ENCODE measurements around the gene BUB1. TPM values are rescaled to one million over a fixed set of nuclear protein-coding genes. Genes with fewer than 3 reads are reported as not detected.
"Not testable (repeated sequence)": the region's sequence is repeated elsewhere in the genome, so short reads cannot be mapped to it uniquely, and the experiment has no call there.

BUB1 gene
- total and polyA plus RNA-seq, 7 donors = 0.06 to 0.69 (median 0.17) TPM

DNA sequence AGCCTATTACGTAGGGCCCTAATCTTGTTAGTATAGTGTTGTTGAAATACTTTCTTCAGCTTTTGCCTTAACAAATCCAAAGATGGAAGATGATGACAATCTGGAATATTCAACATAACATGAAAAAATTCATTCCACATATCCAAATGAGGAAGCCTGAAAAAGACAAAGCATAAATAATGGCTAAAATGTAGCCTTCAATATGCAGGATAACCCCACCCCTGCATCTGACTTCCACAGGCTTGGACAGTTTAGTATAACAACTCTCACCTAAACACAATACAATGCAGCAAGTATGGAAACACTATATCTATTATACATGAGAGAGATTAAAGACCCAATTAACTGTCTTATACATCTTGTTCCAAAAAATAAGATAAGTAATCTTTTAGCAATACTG lies 39.9 kb downstream of the BUB1 start:
- no peaks in the 10 kb centered on the region for H3K27me3 ChIP-seq (ENCODE audit: insufficient read depth in 3 of 3, low read length in 2 of 3)
- TF ChIP-seq, protein P1, sequence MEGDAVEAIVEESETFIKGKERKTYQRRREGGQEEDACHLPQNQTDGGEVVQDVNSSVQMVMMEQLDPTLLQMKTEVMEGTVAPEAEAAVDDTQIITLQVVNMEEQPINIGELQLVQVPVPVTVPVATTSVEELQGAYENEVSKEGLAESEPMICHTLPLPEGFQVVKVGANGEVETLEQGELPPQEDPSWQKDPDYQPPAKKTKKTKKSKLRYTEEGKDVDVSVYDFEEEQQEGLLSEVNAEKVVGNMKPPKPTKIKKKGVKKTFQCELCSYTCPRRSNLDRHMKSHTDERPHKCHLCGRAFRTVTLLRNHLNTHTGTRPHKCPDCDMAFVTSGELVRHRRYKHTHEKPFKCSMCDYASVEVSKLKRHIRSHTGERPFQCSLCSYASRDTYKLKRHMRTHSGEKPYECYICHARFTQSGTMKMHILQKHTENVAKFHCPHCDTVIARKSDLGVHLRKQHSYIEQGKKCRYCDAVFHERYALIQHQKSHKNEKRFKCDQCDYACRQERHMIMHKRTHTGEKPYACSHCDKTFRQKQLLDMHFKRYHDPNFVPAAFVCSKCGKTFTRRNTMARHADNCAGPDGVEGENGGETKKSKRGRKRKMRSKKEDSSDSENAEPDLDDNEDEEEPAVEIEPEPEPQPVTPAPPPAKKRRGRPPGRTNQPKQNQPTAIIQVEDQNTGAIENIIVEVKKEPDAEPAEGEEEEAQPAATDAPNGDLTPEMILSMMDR (IDR thresholded peaks at IDR 0.05) = no peak
- no peaks in the 10 kb centered on the region for H3K4me1 ChIP-seq
- WGBS, 3 donors = 98 to 99% (median 98%) methylated on average over 1 of the region's 1 CpG
- no peak overlapping the region for H3K27ac ChIP-seq
- intact Hi-C loops (cut with DNase I) = no loop called here
- no peaks in the 10 kb centered on the region for H3K36me3 ChIP-seq (ENCODE audit: insufficient read depth in 1 of 2, low read depth in 1 of 2)
- H3K9me3 ChIP-seq = no peaks in the 10 kb centered on the region
- ATAC-seq (no peak), DNase-seq (no peak)
- no peak overlapping the region for H3K4me3 ChIP-seq

DNA sequence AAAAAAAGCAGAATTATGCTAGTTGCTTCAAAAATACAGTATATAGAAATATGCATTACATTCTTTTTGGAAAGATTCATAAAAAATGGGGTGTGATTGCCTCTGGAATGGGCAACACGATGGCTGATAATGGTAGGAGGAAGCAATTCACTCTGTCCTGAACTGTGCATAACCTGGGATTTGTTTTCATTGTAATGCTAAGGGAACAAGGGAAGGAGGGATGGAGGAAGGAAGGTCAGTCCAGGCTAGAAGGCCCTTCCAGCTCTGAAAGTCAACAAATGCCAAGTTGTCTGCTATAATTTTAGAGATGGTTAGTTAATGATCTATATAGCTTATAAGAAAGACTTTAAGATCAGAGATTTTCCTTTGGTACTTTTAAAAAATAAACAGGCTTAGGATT lies 40.8 kb downstream of the BUB1 start:
- intact Hi-C loops (cut with DNase I) = no loop called here
- no peak for ATAC-seq
- no peaks in the 10 kb centered on the region for H3K27me3 ChIP-seq (ENCODE audit: insufficient read depth in 3 of 3, low read length in 2 of 3)
- no peaks in the 10 kb centered on the region for H3K9me3 ChIP-seq
- H3K36me3 ChIP-seq (ENCODE audit: insufficient read depth in 1 of 2, low read depth in 1 of 2) = no peaks in the 10 kb centered on the region
- no peak for DNase-seq
- H3K27ac ChIP-seq = no peak overlapping the region
- WGBS, 3 donors = 76 to 88% (median 78%) methylated on average over 1 of the region's 1 CpG
- H3K4me3 ChIP-seq = no peak overlapping the region
- TF ChIP-seq, protein P1 (IDR thresholded peaks at IDR 0.05) = no peak
- no peaks in the 10 kb centered on the region for H3K4me1 ChIP-seq

DNA sequence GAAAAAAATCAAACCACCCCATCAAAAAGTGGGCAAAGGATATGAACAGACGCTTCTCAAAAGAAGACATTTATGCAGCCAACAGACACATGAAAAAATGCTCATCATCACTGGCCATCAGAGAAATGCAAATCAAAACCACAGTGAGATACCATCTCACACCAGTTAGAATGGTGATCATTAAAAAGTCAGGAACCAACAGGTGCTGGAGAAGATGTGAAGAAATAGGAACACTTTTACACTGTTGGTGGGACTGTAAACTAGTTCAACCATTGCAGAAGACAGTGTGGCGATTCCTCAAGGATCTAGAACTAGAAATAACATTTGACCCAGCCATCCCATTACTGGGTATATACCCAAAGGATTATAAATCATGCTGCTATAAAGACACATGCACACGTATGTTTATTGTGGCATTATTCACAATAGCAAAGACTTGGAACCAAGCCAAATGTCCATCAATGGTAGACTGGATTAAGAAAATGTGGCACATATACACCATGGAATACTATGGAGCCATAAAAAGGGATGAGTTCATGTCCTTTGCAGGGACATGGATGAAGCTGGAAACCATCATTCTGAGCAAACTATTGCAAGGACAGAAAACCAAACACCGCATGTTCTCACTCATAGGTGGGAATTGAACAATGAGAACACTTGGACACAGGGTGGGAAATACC lies 41.8 kb downstream of the BUB1 start:
- H3K27me3 ChIP-seq (ENCODE audit: insufficient read depth in 3 of 3, low read length in 2 of 3); H3K9me3 ChIP-seq; H3K4me1 ChIP-seq; H3K27ac ChIP-seq; H3K36me3 ChIP-seq (ENCODE audit: insufficient read depth in 1 of 2, low read depth in 1 of 2); H3K4me3 ChIP-seq; ATAC-seq; intact Hi-C loops (cut with DNase I); DNase-seq: not testable (repeated sequence)
- WGBS, 3 donors = 95 to 100% (median 96%) methylated on average over 2 to 3 of the region's 4 CpGs

DNA sequence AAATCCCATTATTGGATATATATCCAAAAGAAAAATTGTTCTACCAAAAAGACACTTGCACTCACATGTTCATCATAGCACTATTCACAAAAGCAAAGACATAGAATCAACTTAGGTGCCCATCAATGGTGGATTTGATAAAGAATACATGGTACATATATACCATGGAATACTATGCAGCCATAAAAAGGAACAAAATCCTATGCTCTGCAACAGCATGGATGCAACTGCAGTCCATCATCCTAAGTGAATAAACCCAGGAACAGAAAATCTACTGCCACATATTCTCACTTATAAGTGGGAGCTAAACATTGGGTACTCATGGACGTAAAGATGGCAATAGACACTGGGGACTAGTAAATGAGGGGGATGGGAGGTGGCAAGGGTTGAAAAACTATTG lies 50.5 kb downstream of the BUB1 start:
- H3K27ac ChIP-seq; H3K9me3 ChIP-seq; H3K4me3 ChIP-seq; intact Hi-C loops (cut with DNase I); H3K36me3 ChIP-seq (ENCODE audit: insufficient read depth in 1 of 2, low read depth in 1 of 2); ATAC-seq; H3K27me3 ChIP-seq (ENCODE audit: insufficient read depth in 3 of 3, low read length in 2 of 3); H3K4me1 ChIP-seq; DNase-seq: not testable (repeated sequence)
- 95 to 98% (median 97%) methylated on average over 1 of the region's 1 CpG for WGBS, 3 donors

DNA sequence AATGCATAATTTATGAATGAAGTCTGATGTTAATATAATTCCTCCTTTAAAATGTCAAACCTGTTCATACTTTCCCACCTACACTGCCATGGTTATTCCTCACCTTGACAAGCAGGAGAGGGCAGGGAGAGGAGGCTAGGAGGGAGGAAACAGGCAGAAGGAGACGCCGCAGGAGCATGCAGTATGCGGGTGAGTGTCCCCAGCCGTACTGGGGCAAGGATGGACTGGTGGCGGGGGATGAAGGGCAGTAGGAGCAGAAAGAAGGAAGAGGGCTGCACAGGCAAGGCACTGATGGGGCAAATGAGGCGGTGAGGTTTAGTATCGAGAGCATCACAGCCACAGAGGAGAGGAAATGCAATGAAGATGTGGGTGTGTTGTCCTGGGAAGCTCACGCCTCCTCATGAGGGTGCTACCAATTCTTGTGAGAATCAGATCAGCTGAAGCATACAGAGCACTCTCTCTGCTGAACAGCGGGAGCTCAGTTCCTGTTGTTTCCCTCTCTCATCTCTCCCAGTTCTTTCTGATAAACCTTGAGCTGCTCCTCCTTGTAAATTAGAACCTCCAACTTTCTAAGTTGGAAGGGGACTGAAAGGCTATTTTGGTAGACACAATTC lies 58.4 kb downstream of the BUB1 start:
- intact Hi-C loops (cut with DNase I); H3K27me3 ChIP-seq (ENCODE audit: insufficient read depth in 3 of 3, low read length in 2 of 3); H3K4me1 ChIP-seq; H3K9me3 ChIP-seq; H3K36me3 ChIP-seq (ENCODE audit: insufficient read depth in 1 of 2, low read depth in 1 of 2); ATAC-seq; H3K27ac ChIP-seq; DNase-seq; H3K4me3 ChIP-seq: not testable (repeated sequence)
- 63 to 75% (median 67%) methylated on average over 1 of the region's 9 CpGs for WGBS, 3 donors

DNA sequence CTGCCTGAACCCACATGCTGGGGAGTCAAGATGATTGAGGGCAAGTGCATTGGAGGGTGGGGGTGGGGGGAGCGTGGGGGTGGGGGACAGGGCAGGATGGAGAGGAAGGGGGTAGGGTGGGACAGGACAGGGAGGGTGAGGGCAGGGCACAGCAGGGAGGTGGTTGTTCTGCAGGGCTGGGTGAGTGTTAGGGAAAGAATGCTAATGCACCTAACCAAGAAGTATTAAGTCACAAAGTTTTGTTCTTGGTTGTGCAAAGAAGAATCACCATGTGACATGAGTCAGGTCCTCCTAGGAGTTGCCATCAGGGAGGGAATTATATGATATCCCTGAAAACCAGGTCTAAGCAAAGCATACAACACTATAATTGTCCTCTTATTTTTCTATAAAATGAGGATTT lies 63.9 kb downstream of the BUB1 start:
- H3K27me3 ChIP-seq (ENCODE audit: insufficient read depth in 3 of 3, low read length in 2 of 3); H3K9me3 ChIP-seq; H3K4me3 ChIP-seq; intact Hi-C loops (cut with DNase I); H3K4me1 ChIP-seq; H3K27ac ChIP-seq; DNase-seq; ATAC-seq; H3K36me3 ChIP-seq (ENCODE audit: insufficient read depth in 1 of 2, low read depth in 1 of 2): not testable (repeated sequence)
- no CpG with 5 or more reads among the region's 1 CpG for WGBS, 3 donors

DNA sequence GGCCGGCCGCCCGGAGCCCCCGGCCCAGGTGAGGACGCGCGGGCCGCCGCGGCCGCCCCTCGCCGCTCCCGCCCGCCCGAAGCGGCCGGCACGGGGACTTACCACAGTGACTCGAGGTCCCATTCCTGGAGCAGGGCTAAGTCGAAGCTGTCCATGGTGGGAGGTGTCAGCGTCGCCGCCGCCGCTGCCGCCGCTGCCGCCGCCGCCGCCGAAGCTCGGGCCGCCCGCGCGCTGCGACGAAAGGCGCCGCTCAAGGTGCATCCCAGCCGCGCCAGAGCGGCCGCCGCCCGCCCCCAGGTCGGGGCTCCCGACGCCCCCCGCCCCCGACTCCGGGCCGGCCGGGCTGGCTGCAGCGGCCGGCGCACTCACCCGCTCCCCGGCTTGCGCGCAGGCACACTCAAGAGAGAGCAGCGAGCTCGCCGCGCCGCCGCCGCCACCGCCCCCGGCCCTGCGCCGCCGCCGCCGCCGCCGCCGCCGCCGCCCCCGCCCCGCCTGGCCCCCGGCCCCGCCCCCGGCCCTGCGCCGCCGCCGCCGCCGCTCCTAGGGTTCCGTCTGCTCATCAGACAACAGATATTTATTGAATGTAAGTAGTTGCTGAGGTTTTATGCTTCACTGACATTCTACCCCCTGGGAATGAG lies 67.1 kb downstream of the BUB1 start:
- not testable (repeated sequence) for H3K36me3 ChIP-seq (ENCODE audit: insufficient read depth in 1 of 2, low read depth in 1 of 2); DNase-seq

DNA sequence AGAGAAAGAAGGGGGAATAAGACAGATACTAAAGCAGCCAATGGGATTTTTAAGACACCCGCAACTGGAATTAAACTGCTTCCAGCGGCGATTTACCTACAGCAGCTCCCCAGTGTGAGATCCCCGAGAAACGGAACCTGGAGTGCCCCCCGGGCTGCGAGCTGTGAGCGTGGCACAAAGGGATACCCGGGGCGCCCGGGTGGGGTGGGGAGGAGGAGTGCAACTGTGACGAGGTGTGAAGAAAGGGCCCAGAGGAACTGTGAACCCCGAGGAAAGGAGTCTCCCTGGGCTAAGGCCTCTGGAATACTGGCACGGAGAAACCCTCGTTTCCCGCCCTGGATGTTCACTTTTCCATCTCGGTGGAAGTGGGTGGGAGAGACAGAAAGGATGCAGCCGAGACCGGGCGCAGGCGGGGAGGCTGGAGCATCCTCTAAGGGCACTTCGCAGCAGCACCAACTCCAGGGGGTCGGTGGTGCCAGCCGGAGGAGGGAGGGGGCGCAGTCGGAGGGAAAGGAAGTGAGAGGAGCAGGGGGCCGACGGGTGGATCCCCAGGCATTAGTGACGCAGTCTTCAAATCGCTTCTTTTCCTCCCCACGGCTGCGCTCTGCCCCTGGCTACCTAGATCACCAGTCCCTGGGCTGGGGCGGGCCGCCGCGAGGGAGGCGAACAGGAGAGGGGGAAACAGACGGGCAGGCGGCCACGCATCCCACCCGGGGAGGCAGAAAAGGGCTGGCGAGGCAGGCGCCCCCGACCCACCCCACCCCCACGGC lies 67.8 kb downstream of the BUB1 start:
- DNase-seq; intact Hi-C loops (cut with DNase I); H3K4me3 ChIP-seq; H3K27me3 ChIP-seq (ENCODE audit: insufficient read depth in 3 of 3, low read length in 2 of 3); H3K27ac ChIP-seq; H3K4me1 ChIP-seq; H3K9me3 ChIP-seq; H3K36me3 ChIP-seq (ENCODE audit: insufficient read depth in 1 of 2, low read depth in 1 of 2): not testable (repeated sequence)
- ATAC-seq = peak in 1 of 4 donors; percentile 31
- 0 to 10% (median 1%) methylated on average over 3 to 23 of the region's 45 CpGs for WGBS, 3 donors

More for the DNA sequence above, 67.1 kb downstream of the BUB1 start:
- 0% methylated on average over 33 of the region's 94 CpGs; no CpG with 5 or more reads in 2 of the 3 donors for WGBS, 3 donors
- H3K4me3 ChIP-seq; H3K4me1 ChIP-seq; H3K9me3 ChIP-seq; intact Hi-C loops (cut with DNase I); H3K27ac ChIP-seq; H3K27me3 ChIP-seq (ENCODE audit: insufficient read depth in 3 of 3, low read length in 2 of 3): not testable (repeated sequence)
- ATAC-seq = peak in 3 of 4 donors; percentile 41 to 43 (median 42)

All from psoas muscle (tissue), 8 donors.